CD4-positive, alpha-beta T cell treated with Interleukin-12 subunit alpha and Interleukin-12 subunit beta, for 1 hour (primary cell): ENCODE measurements around the gene OR10H5.
"Not testable (repeated sequence)": the region's sequence is repeated elsewhere in the genome, so short reads cannot be mapped to it uniquely, and the experiment has no call there.

Experiments used
- DNase-seq: peaks from one replicate; pipeline ENCODE4 v3.0.0-alpha.2; 2020

The OR10H5 gene

GRCh38 chr19:15812060-15812722 lies 24.7 kb downstream of the OR10H5 start:
- DNase-seq: peak; percentile 56

GRCh38 chr19:15813916-15814315 lies 26.5 kb downstream of the OR10H5 start:
- no peak for DNase-seq

- DNase-seq: no peak
Measured at GRCh38 chr19:15815306-15815705, 27.8 kb downstream of the OR10H5 start, which contains the start of gene OR10H1. Gene OR10H1 (minus strand): TSS chr19:15815664. CDS start chr19:15808037, 7,627 bp downstream.

- DNase-seq: peak; percentile 37
Measured at GRCh38 chr19:15820646-15821045, 33.2 kb downstream of the OR10H5 start.

- no peak for DNase-seq
Measured at GRCh38 chr19:15825753-15826152, 38.3 kb downstream of the OR10H5 start.

- no peak for DNase-seq
Measured at GRCh38 chr19:15828121-15828610, 40.7 kb downstream of the OR10H5 start.

GRCh38 chr19:15828611-15829305 lies 41.3 kb downstream of the OR10H5 start:
- not testable (repeated sequence) for DNase-seq

GRCh38 chr19:15829306-15829698 lies 41.8 kb downstream of the OR10H5 start:
- DNase-seq: no peak

GRCh38 chr19:15829786-15830185 lies 42.3 kb downstream of the OR10H5 start:
- DNase-seq: no peak

GRCh38 chr19:15831626-15832025 lies 44.2 kb downstream of the OR10H5 start:
- DNase-seq: no peak

GRCh38 chr19:15834232-15834631 lies 46.8 kb downstream of the OR10H5 start:
- not testable (repeated sequence) for DNase-seq

GRCh38 chr19:15835565-15836329 lies 48.3 kb downstream of the OR10H5 start:
- peak; percentile 83 for DNase-seq

GRCh38 chr19:15836330-15837220 lies 49.1 kb downstream of the OR10H5 start:
- peak; percentile 96 for DNase-seq

GRCh38 chr19:15837221-15837731 lies 49.8 kb downstream of the OR10H5 start:
- DNase-seq: no peak

- no peak for DNase-seq
Measured at GRCh38 chr19:15838351-15838750, 50.9 kb downstream of the OR10H5 start.

GRCh38 chr19:15839888-15840287 lies 52.4 kb downstream of the OR10H5 start:
- not testable (repeated sequence) for DNase-seq

GRCh38 chr19:15840833-15841232 lies 53.4 kb downstream of the OR10H5 start:
- DNase-seq: no peak

GRCh38 chr19:15841875-15842569 lies 54.6 kb downstream of the OR10H5 start:
- DNase-seq: no peak

GRCh38 chr19:15843203-15843893 lies 55.9 kb downstream of the OR10H5 start:
- peak; percentile 10 for DNase-seq

GRCh38 chr19:15843894-15844222 lies 56.4 kb downstream of the OR10H5 start:
- DNase-seq: not testable (repeated sequence)

- no peak for DNase-seq
Measured at GRCh38 chr19:15846923-15847322, 59.5 kb downstream of the OR10H5 start.
